NT2/D1 (cell line): ENCODE data around the gene KLF3.

Source experiments
- YY1 ChIP-seq: IDR thresholded peaks from 2 replicates; pipeline ENCODE4 v1.6.1; 2011; ENCODE audit not compliant: insufficient read length, insufficient read depth
- ZNF274 ChIP-seq: IDR thresholded peaks from 2 replicates; pipeline ENCODE4 v1.6.1; 2011; ENCODE audit warnings: mild to moderate bottlenecking, low read depth, low read length

DNA sequence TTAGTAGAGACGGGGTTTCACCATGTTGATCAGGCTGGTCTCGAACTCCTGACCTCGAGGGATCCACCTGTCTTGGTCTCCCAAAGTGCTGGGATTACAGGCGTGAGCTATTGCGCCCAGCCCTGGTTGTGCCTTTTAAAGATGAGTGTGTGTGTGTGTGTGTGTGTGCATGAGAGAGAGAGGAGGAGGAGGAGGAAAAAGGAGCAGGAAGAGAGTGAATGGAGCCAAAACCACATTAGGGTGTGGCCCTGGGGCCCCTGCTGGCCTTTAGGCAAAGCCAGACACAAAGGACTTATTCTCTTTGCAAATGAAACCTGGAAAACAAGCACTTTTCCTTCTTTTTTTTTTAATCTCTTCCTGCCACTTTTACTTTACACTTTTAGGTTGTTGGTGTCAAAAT is 48.2 kb upstream of the KLF3 start:
- no peak for TF ChIP-seq ZNF274
- TF ChIP-seq YY1 = no peak
